ENCODE measurements around the gene LLCFC1. TPM values are rescaled to one million over a fixed set of nuclear protein-coding genes. Genes with fewer than 3 reads are reported as not detected.

Gene LLCFC1
- total and polyA plus RNA-seq, 2 of the 13 experiments (the other 11 are each of a cell fraction or from before 2014, with no cell fraction given) = not detected

- H3K79me2 ChIP-seq (ENCODE audit: insufficient read depth, low read length) = no peaks in the 10 kb centered on the region
- no peaks in the 10 kb centered on the region for H3K4me1 ChIP-seq (ENCODE audit: insufficient read depth, low read length)
- peaks cover 7% of the 10 kb centered on the region for H3K9me3 ChIP-seq (ENCODE audit: low read length)
- no TSS peak for BruUV-seq (replicated peaks)
- H3K4me2 ChIP-seq (ENCODE audit: low read depth, low read length) = no peak overlapping the region
- in situ Hi-C loops (cut with HindIII; ENCODE audit: extremely low pct_ligation_motif_present, low pct_unique_long_range_greater_than_20kb) = no loop called here
- FAIRE-seq = no peak
- H3K27me3 ChIP-seq (ENCODE audit: control insufficient read depth in 1 of 2, insufficient read depth in 2 of 2, low read length in 2 of 2) = 0 out of 5 replicates have a peak, but pooled peaks cover 0 to 1% of the 10 kb centered on the region in 2 experiments
- intact Hi-C loops (cut with micrococcal nuclease; ENCODE audit: unreplicated experiment) = no loop called here
- TF ChIP-seq ZNF430 (CRISPR knock-in tag; IDR thresholded peaks at IDR 0.05) (no peak), SP5 (CRISPR knock-in tag; IDR thresholded peaks at IDR 0.05; ENCODE audit: borderline replicate concordance, low read depth) (no peak), ZNF263 (CRISPR knock-in tag; IDR thresholded peaks at IDR 0.05) (no peak), MAFF (IDR thresholded peaks at IDR 0.05; ENCODE audit: low read depth, low read length) (0 out of 2 replicates have a peak, but pooled peaks have one; percentile 7), RARG (CRISPR knock-in tag; IDR thresholded peaks at IDR 0.05; ENCODE audit: low read depth) (no peak), MTF1 (CRISPR knock-in tag; IDR thresholded peaks at IDR 0.05) (no peak), MLLT10 (CRISPR knock-in tag; IDR thresholded peaks at IDR 0.05) (no peak), ZNF782 (CRISPR knock-in tag; IDR thresholded peaks at IDR 0.05; ENCODE audit: borderline replicate concordance) (no peak), ZNF10 (CRISPR knock-in tag; IDR thresholded peaks at IDR 0.05; ENCODE audit: borderline replicate concordance, low read depth) (no peak)
- H3K36me3 ChIP-seq (replicated peaks in 1 of 2; ENCODE audit: control insufficient read depth in 1 of 2, insufficient read depth in 2 of 2, low read length in 2 of 2) = no peaks in the 10 kb centered on the region
- no peaks in the 10 kb centered on the region for H4K20me1 ChIP-seq (ENCODE audit: insufficient read depth, low read length)
- 3% methylated on average over 2 of the region's 2 CpGs for WGBS (ENCODE audit: low lambda C conversion rate)
- H3K4me3 ChIP-seq (replicated peaks in 1 of 3; ENCODE audit: insufficient read depth in 1 of 3, low read depth in 2 of 3, low read length in 3 of 3) = no peak overlapping the region
- ChIA-PET CTCF (ENCODE audit: low intra/inter-chr PET ratio, low total read pairs) (no interaction called here), POLR2A (no interaction called here)
- no peak overlapping the region for H2AFZ ChIP-seq (ENCODE audit: low read length)
- DNase-seq (ENCODE audit: low spot score) = no peak
- ATAC-seq = no peak
- no peak overlapping the region for H3K27ac ChIP-seq (ENCODE audit: extremely low read length, insufficient read depth, low read length)
- H3K9ac ChIP-seq (ENCODE audit: insufficient read depth, low read depth, low read length) = no peak overlapping the region
Observed at GRCh38 chr7:142906643-142907042, 32.6 kb upstream of the LLCFC1 start.

GRCh38 chr7:142908290-142908689, 31.0 kb upstream of the LLCFC1 start:
- POLR2A ChIA-PET = no interaction called here
- BruUV-seq (replicated peaks) = no TSS peak
- Histone ChIP-seq H3K36me3 (replicated peaks in 1 of 2; ENCODE audit: control insufficient read depth in 1 of 2, insufficient read depth in 2 of 2, low read length in 2 of 2) (no peaks in the 10 kb centered on the region), H3K4me3 (replicated peaks in 1 of 3; ENCODE audit: insufficient read depth in 1 of 3, low read depth in 2 of 3, low read length in 3 of 3) (no peak overlapping the region), H3K27ac (ENCODE audit: extremely low read length, insufficient read depth, low read length) (no peak overlapping the region), H4K20me1 (ENCODE audit: insufficient read depth, low read length) (no peaks in the 10 kb centered on the region), H3K4me2 (ENCODE audit: low read depth, low read length) (no peak overlapping the region), H3K79me2 (ENCODE audit: insufficient read depth, low read length) (no peaks in the 10 kb centered on the region), H3K27me3 (ENCODE audit: control insufficient read depth in 1 of 2, insufficient read depth in 2 of 2, low read length in 2 of 2) (0 out of 5 replicates have a peak, but pooled peaks cover 0 to 1% of the 10 kb centered on the region in 2 experiments), H3K9ac (ENCODE audit: insufficient read depth, low read depth, low read length) (no peak overlapping the region), H3K4me1 (ENCODE audit: insufficient read depth, low read length) (no peaks in the 10 kb centered on the region), H2AFZ (ENCODE audit: low read length) (no peak overlapping the region), H3K9me3 (ENCODE audit: low read length) (peaks cover 7% of the 10 kb centered on the region)
- FAIRE-seq (no peak), DNase-seq (ENCODE audit: low spot score) (no peak), ATAC-seq (no peak)
- TF ChIP-seq IKZF5 (CRISPR knock-in tag; IDR thresholded peaks at IDR 0.05) (no peak), GABPA (IDR thresholded peaks at IDR 0.05; ENCODE audit: low read depth, low read length) (no peak), GABPA (CRISPR knock-in tag; IDR thresholded peaks at IDR 0.05; ENCODE audit: low read depth) (no peak), ZNF570 (CRISPR knock-in tag; IDR thresholded peaks at IDR 0.05; ENCODE audit: borderline replicate concordance) (no peak)
- intact Hi-C loops (cut with micrococcal nuclease; ENCODE audit: unreplicated experiment) (no loop called here), in situ Hi-C loops (cut with HindIII; ENCODE audit: extremely low pct_ligation_motif_present, low pct_unique_long_range_greater_than_20kb) (no loop called here)
- CTCF ChIA-PET (ENCODE audit: low intra/inter-chr PET ratio, low total read pairs) = no interaction called here
- 53% methylated on average over 7 of the region's 11 CpGs for WGBS (ENCODE audit: low lambda C conversion rate)

All from HepG2 (cell line).